ENCODE data around the gene SIX3.

GRCh38 chr2:44952143-44952805 is 10.8 kb downstream of the SIX3 start:
- peak in 9 of 11 experiments; percentile 6 to 68 (median 53) for TF ChIP-seq CTCF (IDR thresholded peaks at IDR 0.05 in 8 of 11, conservative IDR thresholded peaks at IDR 0.05 in 3 of 11)
- no peak for TF ChIP-seq POLR2A (IDR thresholded peaks at IDR 0.05)
- TF ChIP-seq POLR2AphosphoS5 (IDR thresholded peaks at IDR 0.05), result no peak

Data from spleen (tissue), 7 donors.